ELR (cell line): ENCODE measurements around the gene DMD.

ENCODE experiments used
- DNase-seq: peaks from one replicate; pipeline ENCODE4 v3.0.0-alpha.2; 2015; ENCODE audit warnings: low read depth

The DMD gene

DNA sequence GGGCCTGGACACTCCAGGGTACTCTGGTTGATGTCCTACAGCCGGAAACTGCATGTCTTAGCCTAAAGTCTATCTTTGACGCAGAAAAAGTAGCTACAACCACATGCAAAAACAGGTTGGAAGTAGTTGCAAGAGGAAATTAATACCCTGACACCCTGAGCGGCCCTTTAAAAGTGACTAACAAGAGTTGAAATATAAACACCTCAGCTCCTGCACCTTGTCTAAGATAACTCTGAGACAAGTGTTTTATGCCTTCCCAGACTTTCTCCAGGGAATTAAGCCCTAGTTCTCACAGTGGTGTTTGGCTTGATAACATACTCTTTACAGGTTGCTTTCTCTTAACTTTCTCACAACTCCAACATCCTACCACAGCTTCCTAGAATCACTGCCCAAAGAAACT is 943.1 kb downstream of the DMD start:
- DNase-seq, result no peak

DNA sequence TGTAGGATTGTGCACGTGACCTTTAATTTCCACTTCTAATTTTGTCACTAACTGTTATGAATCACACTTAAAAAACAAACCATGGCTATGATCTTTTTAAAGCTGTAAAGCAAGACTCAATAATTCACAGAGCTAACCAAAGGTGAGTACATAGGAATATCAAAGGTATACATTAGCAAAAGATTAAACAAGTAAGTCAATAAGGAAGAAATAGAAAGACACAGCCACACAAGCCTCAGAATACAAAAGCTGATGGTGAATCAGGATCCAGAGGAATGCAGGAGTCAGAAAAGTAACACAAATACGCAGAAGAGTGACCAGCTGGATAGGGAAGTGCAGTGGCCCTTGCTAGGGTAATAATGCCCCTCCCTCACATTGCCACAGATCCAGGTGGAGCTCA is 943.6 kb downstream of the DMD start:
- no peak for DNase-seq

DNA sequence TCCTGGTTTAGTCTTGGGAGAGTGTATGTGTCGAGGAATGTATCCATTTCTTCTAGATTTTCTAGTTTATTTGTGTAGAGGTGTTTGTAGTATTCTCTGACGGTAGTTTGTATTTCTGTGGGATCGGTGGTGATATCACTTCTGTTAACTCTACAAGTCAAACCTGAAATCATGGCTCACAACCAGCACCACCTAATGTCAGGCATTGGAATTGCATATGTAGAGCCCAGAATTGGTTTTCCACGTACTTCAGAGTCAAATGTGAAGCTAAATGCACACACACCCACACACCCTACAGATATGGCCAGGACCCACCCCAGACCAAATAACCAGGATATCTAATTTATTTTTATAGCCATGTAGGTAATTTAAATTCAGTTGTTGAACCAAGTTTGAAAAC is 964.7 kb downstream of the DMD start:
- DNase-seq, result peak; percentile 1

DNA sequence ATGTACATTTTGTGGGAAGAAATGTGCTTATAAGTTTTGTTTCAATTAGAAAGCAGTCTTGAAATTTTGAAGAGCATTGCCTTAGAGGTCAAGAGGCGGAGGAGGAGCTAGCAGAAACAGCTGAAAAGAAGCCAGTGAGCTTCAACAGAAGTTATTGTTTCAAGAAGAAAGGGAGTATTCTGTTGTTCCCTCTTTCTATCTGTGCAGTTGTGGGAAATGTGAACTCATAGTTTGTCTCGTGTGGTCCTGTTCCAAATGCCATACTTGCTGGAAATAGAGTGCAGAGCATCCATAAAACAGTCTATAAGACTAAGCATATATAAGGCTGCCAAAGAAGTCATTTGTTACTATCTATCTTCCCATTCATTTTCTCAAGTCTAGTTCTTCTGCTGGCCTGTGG is 1015.7 kb downstream of the DMD start:
- no peak for DNase-seq

GRCh38 chrX:32191316-32191715 is 1020.0 kb downstream of the DMD start:
- DNase-seq, result no peak

GRCh38 chrX:32185160-32185559 is 1026.2 kb downstream of the DMD start:
- DNase-seq, result no peak

GRCh38 chrX:32183066-32183465 is 1028.3 kb downstream of the DMD start:
- no peak for DNase-seq

DNA sequence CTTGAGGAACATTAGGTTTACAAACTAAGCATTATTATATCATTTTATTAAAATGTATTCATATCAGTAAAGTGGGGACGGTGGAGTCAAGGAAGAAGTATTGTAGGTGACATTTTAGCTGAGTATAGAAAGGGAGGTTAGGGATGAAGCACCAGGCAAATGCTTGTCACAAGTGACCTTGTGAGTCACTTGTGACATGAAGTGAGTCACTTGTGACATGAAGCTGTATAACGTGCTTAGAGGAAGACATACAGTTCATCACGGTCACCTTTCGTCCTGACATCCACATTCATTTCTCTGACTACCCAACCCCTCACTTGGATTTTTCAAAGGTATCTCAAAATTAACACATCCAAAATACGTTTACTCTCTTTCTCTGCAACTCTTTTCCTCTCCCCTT is 1034.8 kb downstream of the DMD start:
- no peak for DNase-seq

GRCh38 chrX:32170481-32170880 is 1040.9 kb downstream of the DMD start:
- no peak for DNase-seq

DNA sequence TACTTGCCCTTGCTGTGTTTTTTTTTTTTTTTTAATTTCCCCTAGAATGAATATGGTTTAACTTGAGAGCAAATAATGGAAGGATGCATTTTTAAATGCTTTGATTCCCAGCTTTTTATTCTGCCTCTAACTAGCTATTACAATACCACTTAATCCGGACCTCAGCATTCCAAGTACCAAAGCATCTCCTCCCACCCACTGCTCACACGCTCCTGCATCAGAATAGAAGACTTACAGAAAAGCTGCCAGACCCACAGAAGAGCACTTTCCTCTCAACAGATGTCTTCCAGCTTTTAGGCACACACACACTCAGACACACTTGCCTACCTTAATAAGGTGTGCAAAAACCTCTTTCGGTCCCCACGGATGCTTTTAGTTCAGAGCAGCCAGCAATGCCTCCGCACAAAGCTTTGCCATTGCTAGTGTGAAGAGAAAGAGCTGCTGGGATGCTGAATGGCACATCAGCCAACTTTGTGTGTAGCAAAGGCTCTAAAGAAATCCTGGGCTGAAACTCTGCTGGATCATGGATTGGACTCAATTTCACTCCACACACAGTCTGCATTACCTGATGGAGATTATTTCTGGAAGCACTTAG is 1056.2 kb downstream of the DMD start:
- DNase-seq, result no peak

DNA sequence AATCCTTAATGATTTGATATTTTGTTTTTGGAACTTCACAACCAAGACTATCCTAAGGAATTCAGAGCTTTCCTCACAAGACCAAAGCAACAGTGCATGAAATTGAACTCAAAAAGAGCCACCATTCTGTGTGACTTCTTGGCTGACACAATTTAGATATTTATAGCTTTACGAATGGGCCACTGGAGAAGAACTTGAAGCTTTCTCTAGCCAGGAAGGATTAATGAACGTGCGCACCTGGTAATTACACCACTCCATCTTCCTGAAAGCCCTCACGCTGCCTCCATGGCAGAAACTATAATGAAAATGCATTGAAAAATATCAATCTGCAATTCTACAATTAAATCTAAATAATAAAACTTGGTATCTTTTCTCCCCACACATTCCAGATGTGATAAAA is 1057.8 kb downstream of the DMD start:
- no peak for DNase-seq

- no peak for DNase-seq
These were observed 1061.2 kb downstream of the DMD start for GRCh38 chrX:32150141-32150540.

- DNase-seq, result no peak
These were observed 1069.5 kb downstream of the DMD start for GRCh38 chrX:32141841-32142240.

GRCh38 chrX:32139476-32139875 is 1071.9 kb downstream of the DMD start:
- no peak for DNase-seq

DNA sequence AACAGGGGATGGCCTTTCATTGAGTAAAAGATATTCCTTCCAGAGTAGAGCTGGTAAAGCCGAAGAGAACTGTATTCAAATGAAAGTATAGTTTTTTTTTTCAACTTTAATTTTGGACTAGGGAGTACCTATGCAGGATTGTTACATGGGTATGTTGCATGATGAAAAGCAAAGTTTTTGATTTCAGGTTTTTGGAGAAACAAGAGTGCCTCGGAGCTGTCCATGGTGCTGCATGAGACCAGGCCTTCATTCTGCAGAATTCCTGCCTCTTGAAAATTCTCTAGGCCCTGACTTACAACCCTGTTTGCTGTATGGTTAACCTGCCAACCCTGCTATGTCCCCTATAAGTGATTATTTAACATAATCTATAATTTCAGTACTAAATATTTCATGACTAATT is 1073.8 kb downstream of the DMD start:
- DNase-seq, result no peak

GRCh38 chrX:32126997-32127396 is 1084.4 kb downstream of the DMD start:
- DNase-seq, result no peak

DNA sequence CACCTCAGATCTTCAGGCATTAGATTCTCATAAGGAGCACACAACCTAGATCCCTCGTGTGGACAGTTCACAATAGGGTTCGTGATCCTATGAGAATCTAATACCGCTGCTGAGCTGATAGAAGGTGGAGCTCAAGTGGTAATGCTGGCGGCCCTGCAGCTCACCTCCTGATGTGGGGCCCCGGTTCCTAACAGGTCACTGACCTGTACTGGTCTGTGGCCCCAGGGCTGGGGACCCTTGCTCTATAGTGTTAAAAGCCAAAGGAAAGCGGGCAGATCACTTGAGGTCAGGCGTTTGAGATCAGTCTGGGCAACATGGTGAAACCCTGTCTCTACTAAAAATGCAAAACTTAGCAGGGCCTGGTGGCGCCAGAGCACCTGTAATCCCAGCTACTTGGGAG is 1092.5 kb downstream of the DMD start:
- no peak for DNase-seq

- no peak for DNase-seq
These were observed 1095.3 kb downstream of the DMD start for GRCh38 chrX:32116047-32116446.

DNA sequence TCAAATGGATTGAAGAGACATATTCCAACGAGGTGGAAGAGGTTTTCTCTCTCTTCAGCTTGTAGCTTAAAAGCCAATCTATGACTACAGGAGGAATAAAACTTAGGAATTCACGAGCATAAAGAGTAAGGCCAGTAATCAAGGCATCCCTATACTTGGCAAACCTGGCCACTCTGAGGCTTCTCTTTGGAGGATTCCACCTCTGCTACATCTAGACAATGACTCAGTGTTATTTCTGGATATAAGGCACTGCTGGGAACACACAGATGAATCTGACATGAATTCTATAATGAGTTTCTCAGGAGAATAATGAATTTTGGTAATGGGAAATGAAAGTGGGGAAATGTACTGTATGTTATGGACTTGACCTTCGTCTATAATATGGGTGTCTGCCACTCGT is 1123.7 kb downstream of the DMD start:
- no peak for DNase-seq

DNA sequence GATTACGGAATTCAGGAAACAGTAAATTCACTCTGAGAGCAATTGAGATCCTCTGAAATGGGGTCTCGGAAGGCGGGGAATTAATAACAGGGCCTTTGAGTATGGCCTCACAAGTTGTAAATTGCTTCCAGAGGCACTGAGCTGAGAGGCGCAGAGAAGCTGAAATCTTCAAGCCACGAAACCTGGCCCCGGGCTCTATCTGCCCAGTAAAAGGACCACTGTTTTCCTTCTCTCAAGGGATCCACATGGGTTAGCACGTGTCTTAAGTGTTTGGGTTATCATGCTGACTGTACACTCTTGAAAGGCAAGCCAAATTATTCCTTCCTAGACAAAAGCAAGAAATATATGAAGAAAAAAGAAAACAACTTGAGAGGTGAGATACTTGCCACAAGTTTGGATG is 1126.6 kb downstream of the DMD start:
- no peak for DNase-seq

GRCh38 chrX:32048285-32048684 is 1163.1 kb downstream of the DMD start:
- DNase-seq, result no peak

- no peak for DNase-seq
These were observed 1166.2 kb downstream of the DMD start for GRCh38 chrX:32045149-32045548.

DNA sequence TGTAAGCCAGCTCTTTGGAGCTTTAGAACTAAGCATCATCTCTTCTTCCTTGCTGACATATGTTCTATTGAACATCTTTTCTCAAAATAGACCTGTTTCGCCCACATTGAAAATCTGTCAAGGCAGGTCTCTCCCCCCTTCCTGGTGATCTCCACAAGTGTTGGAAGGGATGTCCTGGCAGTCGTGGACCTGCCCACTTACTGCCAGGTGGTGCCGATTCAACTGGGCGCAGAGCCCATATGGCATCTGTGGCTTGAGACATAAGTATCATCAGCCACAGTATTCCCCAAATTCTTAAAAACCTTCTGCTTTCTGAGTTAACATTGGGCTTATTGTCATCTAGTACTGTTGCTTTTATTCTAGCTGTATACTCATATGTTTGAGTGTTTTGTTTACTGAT is 1170.2 kb downstream of the DMD start:
- DNase-seq, result no peak

- no peak for DNase-seq
These were observed 1184.6 kb downstream of the DMD start for GRCh38 chrX:32026772-32027171.

- DNase-seq, result no peak
These were observed 1187.3 kb downstream of the DMD start for GRCh38 chrX:32024072-32024471.
